ENCODE results near the gene NKTR.

DNA sequence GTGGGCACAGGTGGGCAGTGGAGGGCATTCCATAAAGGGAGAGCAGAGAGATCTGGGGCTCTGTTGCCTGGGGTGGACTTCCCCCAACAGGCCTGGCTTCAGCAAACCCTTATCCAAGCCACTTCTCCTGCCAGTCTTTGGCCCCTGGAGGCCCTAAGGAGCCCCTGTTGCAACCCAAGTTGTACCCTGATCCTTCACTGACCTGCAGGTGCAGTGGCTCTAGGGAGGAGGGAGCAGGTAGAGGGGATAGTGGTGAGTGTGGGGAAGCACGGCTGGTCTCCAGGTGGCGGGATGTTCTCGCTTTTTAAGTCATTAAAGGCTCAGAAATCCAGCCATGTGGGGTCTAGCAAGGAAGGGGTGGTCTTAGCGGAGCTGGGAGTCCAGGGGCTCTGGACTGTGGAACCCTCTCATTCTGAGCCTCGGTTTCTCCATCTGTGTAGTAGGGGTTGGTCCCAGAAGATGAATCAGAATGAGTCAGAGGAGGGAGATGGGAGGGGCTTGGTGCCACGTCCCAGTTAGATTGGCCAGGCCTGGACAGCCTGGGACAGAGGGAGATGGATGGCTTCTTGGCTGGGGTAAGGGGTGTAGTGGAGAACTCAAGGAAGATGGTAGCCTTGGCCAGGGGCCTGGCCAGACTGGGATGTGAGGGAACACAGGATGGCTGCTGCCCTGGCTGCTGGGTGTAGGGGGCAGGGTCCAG lies 55.6 kb downstream of the NKTR start:
- TF ChIP-seq, protein P1, sequence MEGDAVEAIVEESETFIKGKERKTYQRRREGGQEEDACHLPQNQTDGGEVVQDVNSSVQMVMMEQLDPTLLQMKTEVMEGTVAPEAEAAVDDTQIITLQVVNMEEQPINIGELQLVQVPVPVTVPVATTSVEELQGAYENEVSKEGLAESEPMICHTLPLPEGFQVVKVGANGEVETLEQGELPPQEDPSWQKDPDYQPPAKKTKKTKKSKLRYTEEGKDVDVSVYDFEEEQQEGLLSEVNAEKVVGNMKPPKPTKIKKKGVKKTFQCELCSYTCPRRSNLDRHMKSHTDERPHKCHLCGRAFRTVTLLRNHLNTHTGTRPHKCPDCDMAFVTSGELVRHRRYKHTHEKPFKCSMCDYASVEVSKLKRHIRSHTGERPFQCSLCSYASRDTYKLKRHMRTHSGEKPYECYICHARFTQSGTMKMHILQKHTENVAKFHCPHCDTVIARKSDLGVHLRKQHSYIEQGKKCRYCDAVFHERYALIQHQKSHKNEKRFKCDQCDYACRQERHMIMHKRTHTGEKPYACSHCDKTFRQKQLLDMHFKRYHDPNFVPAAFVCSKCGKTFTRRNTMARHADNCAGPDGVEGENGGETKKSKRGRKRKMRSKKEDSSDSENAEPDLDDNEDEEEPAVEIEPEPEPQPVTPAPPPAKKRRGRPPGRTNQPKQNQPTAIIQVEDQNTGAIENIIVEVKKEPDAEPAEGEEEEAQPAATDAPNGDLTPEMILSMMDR (IDR thresholded peaks at IDR 0.05): no peak
- TF ChIP-seq POLR2A (IDR thresholded peaks at IDR 0.05): no peak
